Stimulated activated effector memory CD8-positive, alpha-beta T cell treated with anti-CD3 and anti-CD28 coated beads, Interleukin-12 subunit alpha, Interleukin-12 subunit beta, amount 100 ng/mL, for 72 hours (primary cell): Measurements from ENCODE around the gene FBXL13.
"Not testable (repeated sequence)": the region's sequence is repeated elsewhere in the genome, so short reads cannot be mapped to it uniquely, and the experiment has no call there.

Source experiments
- ATAC-seq: fragments of 150-1000 bp; cut with Tn5 transposase; 2 replicates; pipeline ENCODE4 v1.10.0; 2021
- DNase-seq, 2 donors: peaks; one replicate each; pipeline ENCODE4 v3.0.0; 2021 to 2022; ENCODE audit warnings: low spot score in 2 of 2
- H3K27ac Mint-ChIP-seq: one replicate; pipeline ENCODE4 v1.8.0; 2022; ENCODE audit warnings: mild to moderate bottlenecking, mixed read lengths
- H3K36me3 Mint-ChIP-seq: one replicate; pipeline ENCODE4 v1.8.0; 2022; ENCODE audit warnings: mild to moderate bottlenecking, mixed read lengths
- H3K4me1 Mint-ChIP-seq: one replicate; pipeline ENCODE4 v1.8.0; 2022; ENCODE audit warnings: mixed read lengths
- H3K4me3 Mint-ChIP-seq: one replicate; pipeline ENCODE4 v1.8.0; 2022; ENCODE audit warnings: mild to moderate bottlenecking, mixed read lengths
- H3K9me3 Mint-ChIP-seq: one replicate; pipeline ENCODE4 v1.8.0; 2022; ENCODE audit warnings: mixed read lengths

The FBXL13 gene

DNA sequence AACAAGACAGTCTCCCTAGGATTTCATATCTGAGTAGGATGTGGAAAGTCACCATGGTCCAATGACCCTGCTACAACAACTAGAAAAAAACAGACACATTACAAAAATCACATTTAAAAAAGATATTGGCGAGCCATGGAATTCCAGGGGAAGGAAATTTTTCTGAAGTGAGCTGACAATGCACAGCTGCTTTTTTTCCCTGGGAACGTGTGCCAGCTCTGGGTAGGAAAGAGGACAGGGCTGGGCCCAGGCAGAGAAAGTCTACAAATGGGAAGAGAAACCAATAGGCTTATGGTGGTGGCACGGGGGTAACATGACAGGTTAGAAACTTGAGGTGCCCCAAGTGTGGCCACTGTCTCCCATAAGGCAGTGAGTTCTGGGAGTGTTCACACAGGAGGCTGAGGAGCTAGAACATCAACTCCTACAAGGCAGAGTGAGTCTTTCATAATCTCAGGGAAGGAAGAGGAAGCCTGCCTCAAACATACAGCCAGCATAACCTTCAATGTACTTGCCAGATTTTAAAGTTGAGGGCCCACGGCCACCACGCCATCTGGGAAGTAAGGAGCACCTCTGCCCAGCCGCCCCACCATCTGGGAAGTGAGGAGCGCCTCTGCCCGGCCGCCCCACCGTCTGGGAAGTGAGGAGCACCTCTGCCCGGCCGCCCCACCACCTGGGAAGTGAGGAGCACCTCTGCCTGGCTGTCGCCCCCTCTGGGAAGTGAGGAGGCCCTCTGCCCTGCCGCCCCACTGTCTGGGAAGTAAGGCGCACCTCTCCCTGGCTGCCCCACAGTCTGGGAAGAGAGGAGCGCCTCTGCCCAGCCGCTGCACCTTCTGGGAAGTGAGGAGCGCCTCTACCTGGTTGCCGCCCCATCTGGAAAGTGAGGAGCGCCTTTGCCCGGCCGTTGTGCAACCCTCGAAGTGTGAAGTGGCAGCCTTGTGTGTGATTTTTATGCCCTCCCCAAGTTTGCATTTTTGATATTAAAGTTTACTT, 5.9 kb downstream of the FBXL13 start:
- H3K9me3 Mint-ChIP-seq: no peaks in the 10 kb centered on the region
- no peak overlapping the region for H3K4me3 Mint-ChIP-seq
- DNase-seq (no peak), ATAC-seq (no peak)
- peaks cover 2% of the 10 kb centered on the region for H3K4me1 Mint-ChIP-seq
- H3K27ac Mint-ChIP-seq: no peak overlapping the region
- H3K36me3 Mint-ChIP-seq: no peaks in the 10 kb centered on the region

DNA sequence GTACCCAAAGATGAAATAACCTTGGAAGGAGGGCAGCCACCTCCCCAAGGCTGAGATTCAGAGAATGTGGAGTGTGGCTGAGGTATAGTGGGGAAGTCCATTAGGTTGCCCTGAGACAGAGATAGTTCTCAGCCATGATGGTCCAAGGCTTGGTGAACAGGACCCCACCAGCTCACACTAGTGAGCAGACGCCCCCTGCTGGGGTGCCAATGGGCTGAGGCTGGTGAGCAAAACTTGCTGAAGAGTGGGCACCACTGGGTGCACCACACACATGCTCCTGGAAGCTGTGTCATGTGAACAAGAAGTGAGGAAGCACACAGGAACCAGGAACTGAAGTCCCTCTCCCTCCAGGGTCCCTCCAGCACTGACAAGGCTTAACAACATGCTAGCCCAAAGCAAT, 8.9 kb downstream of the FBXL13 start:
- Mint-ChIP-seq H3K27ac (no peak overlapping the region), H3K9me3 (no peaks in the 10 kb centered on the region), H3K4me1 (no peaks in the 10 kb centered on the region), H3K4me3 (no peak overlapping the region), H3K36me3 (no peaks in the 10 kb centered on the region)
- ATAC-seq (peak; percentile 76), DNase-seq (peak; percentile 22 to 73)

DNA sequence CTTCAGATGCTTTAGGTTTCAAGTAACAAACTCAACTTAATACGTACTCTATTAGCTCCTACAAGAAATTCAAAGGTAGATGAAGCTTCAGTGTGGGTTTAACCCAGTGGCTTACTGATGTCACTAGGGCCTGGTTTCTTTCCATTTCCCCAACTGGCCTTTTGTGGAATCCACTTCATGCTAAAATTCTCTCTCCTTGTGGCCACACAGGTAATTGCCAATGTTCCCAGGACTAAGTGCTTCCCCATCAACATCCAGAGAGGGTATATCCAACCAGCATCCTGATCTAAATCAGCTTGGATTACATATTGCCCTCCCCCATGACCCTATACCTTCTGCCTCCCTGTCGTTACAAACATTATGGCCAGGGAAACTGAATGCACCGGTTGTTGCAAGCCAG, 10.7 kb downstream of the FBXL13 start:
- Mint-ChIP-seq H3K4me1 (no peaks in the 10 kb centered on the region), H3K36me3 (no peaks in the 10 kb centered on the region), H3K9me3 (no peaks in the 10 kb centered on the region), H3K4me3 (no peak overlapping the region), H3K27ac (no peak overlapping the region)
- DNase-seq: no peak
- ATAC-seq: no peak

- H3K4me3 Mint-ChIP-seq: no peak overlapping the region
- no peaks in the 10 kb centered on the region for H3K36me3 Mint-ChIP-seq
- DNase-seq (no peak), ATAC-seq (no peak)
- no peaks in the 10 kb centered on the region for H3K9me3 Mint-ChIP-seq
- H3K27ac Mint-ChIP-seq: no peak overlapping the region
- no peaks in the 10 kb centered on the region for H3K4me1 Mint-ChIP-seq
Observed at GRCh38 chr7:103059471-103059870, 15.1 kb downstream of the FBXL13 start.

GRCh38 chr7:103058122-103058521, 16.5 kb downstream of the FBXL13 start:
- no peak for ATAC-seq

GRCh38 chr7:103056006-103056405, 18.6 kb downstream of the FBXL13 start:
- ATAC-seq, H3K4me3 Mint-ChIP-seq, H3K9me3 Mint-ChIP-seq: not testable (repeated sequence)

More at GRCh38 chr7:103058122-103058521, 16.5 kb downstream of the FBXL13 start:
- H3K9me3 Mint-ChIP-seq: no peaks in the 10 kb centered on the region
- no peak overlapping the region for H3K4me3 Mint-ChIP-seq
- no peaks in the 10 kb centered on the region for H3K4me1 Mint-ChIP-seq
- no peaks in the 10 kb centered on the region for H3K36me3 Mint-ChIP-seq
- DNase-seq: no peak
- H3K27ac Mint-ChIP-seq: no peak overlapping the region

GRCh38 chr7:103051519-103051918, 23.1 kb downstream of the FBXL13 start:
- Mint-ChIP-seq H3K4me3 (no peak overlapping the region), H3K4me1 (no peaks in the 10 kb centered on the region), H3K27ac (no peak overlapping the region), H3K36me3 (no peaks in the 10 kb centered on the region), H3K9me3 (no peaks in the 10 kb centered on the region)
- no peak for ATAC-seq
- DNase-seq: no peak

More at GRCh38 chr7:103056006-103056405, 18.6 kb downstream of the FBXL13 start:
- not testable (repeated sequence) for DNase-seq, H3K4me1 Mint-ChIP-seq, H3K27ac Mint-ChIP-seq, H3K36me3 Mint-ChIP-seq

DNA sequence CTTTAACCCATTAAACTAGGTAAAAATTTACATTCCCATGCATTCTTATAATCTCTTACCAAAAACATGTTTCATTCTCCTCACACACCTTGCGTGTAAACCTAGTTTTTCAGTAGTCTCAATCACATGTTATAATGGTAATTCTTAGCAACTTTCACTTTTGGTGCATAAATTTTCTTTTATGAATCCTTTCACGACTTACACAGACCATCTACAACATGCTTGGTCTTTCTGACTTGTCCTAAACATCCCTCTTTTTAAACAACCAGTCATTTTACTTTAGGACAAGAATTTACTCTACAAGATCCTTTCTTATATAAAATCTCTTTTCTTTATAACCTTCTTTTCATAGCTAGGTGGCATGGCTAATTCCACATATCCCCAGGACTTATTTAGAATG, 25.8 kb downstream of the FBXL13 start:
- Mint-ChIP-seq H3K4me3 (no peak overlapping the region), H3K9me3 (no peaks in the 10 kb centered on the region), H3K36me3 (no peaks in the 10 kb centered on the region), H3K4me1 (no peaks in the 10 kb centered on the region), H3K27ac (no peak overlapping the region)
- DNase-seq (no peak), ATAC-seq (no peak)

DNA sequence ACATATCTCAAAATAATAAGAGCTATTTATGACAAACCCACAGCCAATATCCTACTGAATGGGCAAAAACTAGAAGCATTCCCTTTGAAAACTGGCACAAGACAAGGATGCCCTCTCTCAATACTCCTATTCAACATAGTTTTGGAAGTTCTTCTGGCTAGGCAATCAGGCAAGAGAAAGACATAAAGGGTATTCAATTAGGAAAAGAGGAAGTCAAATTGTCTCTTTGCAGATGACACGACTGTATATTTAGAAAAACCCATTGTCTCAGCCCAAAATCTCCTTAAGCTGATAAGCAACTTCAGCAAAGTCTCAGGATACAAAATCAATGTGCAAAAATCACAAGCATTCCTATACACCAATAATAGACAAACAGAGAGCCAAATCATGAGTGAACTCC, 32.8 kb downstream of the FBXL13 start:
- H3K9me3 Mint-ChIP-seq: not testable (repeated sequence)

GRCh38 chr7:103037823-103038739, 36.5 kb downstream of the FBXL13 start:
- H3K9me3 Mint-ChIP-seq, H3K36me3 Mint-ChIP-seq, H3K4me1 Mint-ChIP-seq, ATAC-seq, H3K4me3 Mint-ChIP-seq, H3K27ac Mint-ChIP-seq, DNase-seq: not testable (repeated sequence)

More for the DNA sequence above, 32.8 kb downstream of the FBXL13 start:
- not testable (repeated sequence) for DNase-seq, ATAC-seq, H3K36me3 Mint-ChIP-seq, H3K4me3 Mint-ChIP-seq, H3K4me1 Mint-ChIP-seq, H3K27ac Mint-ChIP-seq

DNA sequence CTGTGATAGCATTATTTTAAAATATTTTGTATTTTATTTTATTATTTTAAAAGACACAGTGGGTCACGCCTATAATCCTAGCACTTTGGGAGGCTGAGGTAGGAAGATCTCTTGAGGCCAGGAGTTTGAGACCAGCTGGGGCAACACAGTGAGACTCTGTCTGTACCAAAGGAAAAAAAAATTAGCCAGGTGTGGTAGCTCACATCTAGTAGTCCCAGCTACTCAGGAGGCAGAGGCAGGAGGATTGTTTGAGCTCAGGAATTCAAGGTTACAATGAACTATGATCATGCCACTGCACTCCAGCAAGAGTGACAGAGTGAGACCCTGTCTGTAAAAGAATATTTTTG, 37.1 kb downstream of the FBXL13 start:
- ATAC-seq (no peak), DNase-seq (no peak)
- H3K36me3 Mint-ChIP-seq: no peaks in the 10 kb centered on the region
- no peaks in the 10 kb centered on the region for H3K4me1 Mint-ChIP-seq
- H3K27ac Mint-ChIP-seq: no peak overlapping the region
- H3K4me3 Mint-ChIP-seq: no peak overlapping the region
- H3K9me3 Mint-ChIP-seq: no peaks in the 10 kb centered on the region

DNA sequence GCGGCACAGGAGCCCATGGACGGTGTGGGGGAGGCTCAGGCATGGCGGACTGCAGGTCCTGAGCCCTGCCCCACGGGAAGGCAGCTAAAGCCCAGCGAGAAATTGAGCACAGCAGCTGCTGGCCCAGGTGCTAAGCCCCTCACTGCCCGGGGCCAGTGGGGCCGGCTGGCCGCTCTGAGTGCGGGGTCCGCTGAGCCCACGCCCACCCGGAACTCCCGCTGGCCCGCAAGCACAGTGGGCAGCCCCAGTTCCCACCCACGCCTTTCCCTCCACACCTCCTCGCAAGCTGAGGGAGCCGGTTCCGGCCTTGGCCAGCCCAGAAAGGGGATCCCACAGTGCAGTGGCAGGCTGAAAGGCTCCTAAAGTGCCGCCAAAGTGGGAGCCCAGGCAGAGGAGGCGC, 40.3 kb downstream of the FBXL13 start:
- H3K4me1 Mint-ChIP-seq, DNase-seq, H3K4me3 Mint-ChIP-seq, H3K36me3 Mint-ChIP-seq, H3K27ac Mint-ChIP-seq, H3K9me3 Mint-ChIP-seq, ATAC-seq: not testable (repeated sequence)

GRCh38 chr7:103031781-103032180, 42.8 kb downstream of the FBXL13 start:
- H3K27ac Mint-ChIP-seq: no peak overlapping the region

GRCh38 chr7:103031024-103031423, 43.6 kb downstream of the FBXL13 start:
- Mint-ChIP-seq H3K36me3 (no peaks in the 10 kb centered on the region), H3K27ac (no peak overlapping the region), H3K4me3 (no peak overlapping the region), H3K4me1 (no peaks in the 10 kb centered on the region), H3K9me3 (no peaks in the 10 kb centered on the region)
- DNase-seq (no peak), ATAC-seq (no peak)

More at GRCh38 chr7:103031781-103032180, 42.8 kb downstream of the FBXL13 start:
- no peak overlapping the region for H3K4me3 Mint-ChIP-seq
- DNase-seq (no peak), ATAC-seq (no peak)
- H3K9me3 Mint-ChIP-seq: no peaks in the 10 kb centered on the region
- no peaks in the 10 kb centered on the region for H3K36me3 Mint-ChIP-seq
- no peaks in the 10 kb centered on the region for H3K4me1 Mint-ChIP-seq

DNA sequence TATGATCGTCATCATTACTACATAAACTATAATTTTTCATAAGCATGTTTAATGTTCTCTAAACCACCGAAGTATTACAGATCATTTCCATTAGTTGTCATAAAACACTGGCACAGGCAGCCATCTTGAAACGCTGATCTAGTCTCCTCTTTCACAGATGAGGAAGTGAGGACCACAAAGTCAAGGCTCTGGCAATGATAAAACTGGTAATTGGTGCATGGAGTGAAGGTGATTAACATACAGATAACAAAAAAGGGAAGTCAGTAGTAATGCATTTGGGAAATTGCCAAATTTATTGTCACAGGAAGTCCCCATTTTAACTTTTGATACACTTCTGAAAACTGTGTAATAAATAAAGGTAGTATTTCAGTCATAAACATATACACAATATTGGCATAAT, 49.3 kb downstream of the FBXL13 start:
- DNase-seq: no peak
- Mint-ChIP-seq H3K36me3 (no peaks in the 10 kb centered on the region), H3K4me3 (no peak overlapping the region), H3K27ac (no peak overlapping the region), H3K9me3 (no peaks in the 10 kb centered on the region), H3K4me1 (no peaks in the 10 kb centered on the region)
- no peak for ATAC-seq
